Fibroblast of mammary gland (primary cell): Measurements from ENCODE around the gene HDHD3.

Experiments
- DNase-seq: peaks from one replicate; pipeline ENCODE4 v3.0.0-alpha.2; 2010; ENCODE audit warnings: low read depth
- H3K4me3 ChIP-seq: 2 replicates; pipeline ENCODE4 v1.5.1; 2011; ENCODE audit warnings: low read depth, mild to moderate bottlenecking, low read length, moderate library complexity; ENCODE audit not compliant: control insufficient read depth
- CTCF ChIP-seq: conservative IDR thresholded peaks from 2 replicates; pipeline ENCODE4 v1.5.1; 2011; ENCODE audit warnings: low read depth, low read length, inconsistent platforms; ENCODE audit not compliant: control insufficient read depth, insufficient read depth

The HDHD3 gene

GRCh38 chr9:113375057-113376023 lies 1.4 kb downstream of the HDHD3 start:
- TF ChIP-seq CTCF, result no peak
- no peak for DNase-seq
- no peak overlapping the region for H3K4me3 ChIP-seq

- no peak overlapping the region for H3K4me3 ChIP-seq
- no peak for TF ChIP-seq CTCF
- DNase-seq, result no peak
Measured at GRCh38 chr9:113373676-113374392, 3.0 kb downstream of the HDHD3 start.

GRCh38 chr9:113373256-113373655 lies 3.5 kb downstream of the HDHD3 start:
- H3K4me3 ChIP-seq, result no peak overlapping the region
- no peak for TF ChIP-seq CTCF
- no peak for DNase-seq

- no peak for TF ChIP-seq CTCF
- H3K4me3 ChIP-seq, result no peak overlapping the region
- no peak for DNase-seq
Measured at GRCh38 chr9:113372059-113372458, 4.7 kb downstream of the HDHD3 start.

- DNase-seq, result no peak
- no peak for TF ChIP-seq CTCF
- no peak overlapping the region for H3K4me3 ChIP-seq
Measured at GRCh38 chr9:113370806-113371325, 5.9 kb downstream of the HDHD3 start.

- no peak for TF ChIP-seq CTCF
- no peak overlapping the region for H3K4me3 ChIP-seq
- DNase-seq, result no peak
Measured at GRCh38 chr9:113369855-113370140, 7.0 kb downstream of the HDHD3 start.
